WTC11 (cell line): ENCODE measurements around the gene SLIT3. TPM values are rescaled to one million over a fixed set of nuclear protein-coding genes. Genes with fewer than 3 reads are reported as not detected.
A peak's percentile ranks its signal among the peaks of the same experiment; 100 is the strongest.

ENCODE experiments used
- ATAC-seq: fragments of 200-7000 bp; cut with Tn5 transposase; 2 replicates; pipeline ENCODE4 v1.10.0; 2021; ENCODE audit warnings: mild to moderate bottlenecking, moderate library complexity
- CTCF ChIA-PET: fragments of 300-600 bp; sonication (Branson Sonifier 250); formaldehyde crosslinking; loops from one replicate; lab custom pipeline; 2021; ENCODE audit warnings: antibody characterized with exemption; lab: Charles Lee
- POLR2A ChIA-PET: fragments of 350-600 bp; sonication (Branson Sonifier 250); formaldehyde crosslinking; loops from one replicate; lab custom pipeline; 2021; ENCODE audit warnings: antibody characterized with exemption; lab: Charles Lee
- DNase-seq: peaks from one replicate; pipeline ENCODE4 v3.0.0; 2021; ENCODE audit warnings: low spot score
- H3K27ac Mint-ChIP-seq: 2 replicates; pipeline ENCODE4 v1.8.0; 2021; ENCODE audit warnings: mixed read lengths
- H3K27me3 Mint-ChIP-seq: 2 replicates; pipeline ENCODE4 v1.8.0; 2021; ENCODE audit warnings: low read depth, mild to moderate bottlenecking, moderate library complexity, mixed read lengths
- H3K36me3 Mint-ChIP-seq: 2 replicates; pipeline ENCODE4 v1.8.0; 2021; ENCODE audit warnings: mixed read lengths
- H3K4me1 Mint-ChIP-seq: 2 replicates; pipeline ENCODE4 v1.8.0; 2022; ENCODE audit warnings: mixed read lengths
- H3K4me3 Mint-ChIP-seq: 2 replicates; pipeline ENCODE4 v1.8.0; 2021; ENCODE audit warnings: mild to moderate bottlenecking, moderate library complexity, mixed read lengths
- H3K9me3 Mint-ChIP-seq: 2 replicates; pipeline ENCODE4 v1.8.0; 2021; ENCODE audit warnings: mixed read lengths
- JUN ChIP-seq: sonication (generic); formaldehyde crosslinking; IDR thresholded peaks from 2 replicates; pipeline ENCODE4 v1.8.0; 2023; ENCODE audit warnings: mild to moderate bottlenecking, missing genetic modification reagents
- MYBL2 ChIP-seq: sonication (generic); formaldehyde crosslinking; IDR thresholded peaks from 2 replicates; pipeline ENCODE4 v1.8.1; 2023; ENCODE audit warnings: mild to moderate bottlenecking, moderate library complexity, missing genetic modification reagents
- NFATC4 ChIP-seq: fragments of 250-450 bp; sonication (Bioruptor Pico); IDR thresholded peaks from 2 replicates; pipeline ENCODE4 v1.9.0; 2021; ENCODE audit warnings: mild to moderate bottlenecking
- SP1 ChIP-seq: sonication (generic); formaldehyde crosslinking; conservative IDR thresholded peaks from 2 replicates; pipeline ENCODE4 v1.8.1; 2022; ENCODE audit warnings: missing genetic modification reagents
- TEAD1 ChIP-seq: sonication (generic); formaldehyde crosslinking; IDR thresholded peaks from 2 replicates; pipeline ENCODE4 v1.8.0; 2022; ENCODE audit warnings: mild to moderate bottlenecking, missing genetic modification reagents
- USF1 ChIP-seq: sonication (generic); formaldehyde crosslinking; IDR thresholded peaks from 2 replicates; pipeline ENCODE4 v1.8.0; 2022; ENCODE audit warnings: mild to moderate bottlenecking, missing genetic modification reagents
- USF2 ChIP-seq: sonication (generic); formaldehyde crosslinking; IDR thresholded peaks from 2 replicates; pipeline ENCODE4 v1.8.1; 2023; ENCODE audit warnings: mild to moderate bottlenecking, missing genetic modification reagents, moderate library complexity
- ZNF138 ChIP-seq: sonication (generic); formaldehyde crosslinking; conservative IDR thresholded peaks from 2 replicates; pipeline ENCODE4 v1.8.1; 2022; ENCODE audit warnings: mild to moderate bottlenecking, moderate library complexity, missing genetic modification reagents
- ZNF281 ChIP-seq: sonication (generic); formaldehyde crosslinking; IDR thresholded peaks from 2 replicates; pipeline ENCODE4 v1.8.0; 2023; ENCODE audit warnings: mild to moderate bottlenecking, missing genetic modification reagents
- ZNF423 ChIP-seq: fragments of 250-450 bp; sonication (Bioruptor Pico); IDR thresholded peaks from 2 replicates; pipeline ENCODE4 v2.1.2; 2022; ENCODE audit warnings: mild to moderate bottlenecking, moderate library complexity
- total RNA-seq: library from RNA; stranded (reverse); gene quantifications from 3 replicates; pipeline ENCODE4 v1.2.3, GENCODE V29; 2021
- TF ChIP-seq, protein P1 (sequence below): fragments of 200-600 bp; IDR thresholded peaks from 2 replicates; pipeline ENCODE4 v1.8.0; 2022; ENCODE audit warnings: antibody characterized with exemption
- TF ChIP-seq, protein P2 (sequence below): sonication (generic); formaldehyde crosslinking; IDR thresholded peaks from 2 replicates; pipeline ENCODE4 v1.8.1; 2023; ENCODE audit warnings: mild to moderate bottlenecking, moderate library complexity, missing genetic modification reagents
- TF ChIP-seq, protein P3 (sequence below): fragments of 250-450 bp; sonication (Bioruptor Pico); IDR thresholded peaks from 2 replicates; pipeline ENCODE4 v1.9.0; 2021; ENCODE audit warnings: mild to moderate bottlenecking, borderline replicate concordance

Gene SLIT3
- total RNA-seq, 1 experiment from 2014 or later: 1.9 TPM

DNA sequence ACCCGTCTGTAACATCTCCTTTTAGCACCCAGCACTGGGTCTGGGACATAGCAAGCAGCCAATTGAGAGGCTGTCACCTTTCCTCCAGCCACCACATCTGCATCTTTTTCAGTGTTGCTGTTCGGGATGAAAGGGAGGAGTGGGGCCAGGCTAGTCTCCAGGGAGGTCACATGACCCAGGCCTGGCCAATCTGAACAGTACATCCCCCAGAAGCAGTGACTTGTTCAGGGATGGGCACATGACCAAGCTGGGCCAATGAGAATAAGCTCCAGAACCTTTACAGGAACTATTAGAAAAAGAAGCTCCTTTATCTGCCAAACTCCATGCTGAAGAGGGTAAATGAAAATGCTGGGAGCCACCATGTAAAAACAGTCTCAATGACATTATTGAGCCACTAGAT is 359.0 kb downstream of the SLIT3 start:
- H3K4me1 Mint-ChIP-seq: peaks cover 6% of the 10 kb centered on the region
- H3K36me3 Mint-ChIP-seq: no peaks in the 10 kb centered on the region
- H3K27me3 Mint-ChIP-seq: no peaks in the 10 kb centered on the region
- H3K4me3 Mint-ChIP-seq: no peak overlapping the region
- POLR2A ChIA-PET: no interaction called here
- no peaks in the 10 kb centered on the region for H3K9me3 Mint-ChIP-seq
- no peak overlapping the region for H3K27ac Mint-ChIP-seq
- DNase-seq: no peak
- peak; percentile 68 for ATAC-seq
- TF ChIP-seq USF1 (peak; percentile 79), USF2 (peak; percentile 89), TEAD1 (CRISPR knock-in tag) (no peak)
- CTCF ChIA-PET: interaction anchor here (0.7 to 1.5 kb wide), 3 partner anchors 46 to 271 kb away, joined by 3 read pairs; no protein-coding TSS in a partner anchor

DNA sequence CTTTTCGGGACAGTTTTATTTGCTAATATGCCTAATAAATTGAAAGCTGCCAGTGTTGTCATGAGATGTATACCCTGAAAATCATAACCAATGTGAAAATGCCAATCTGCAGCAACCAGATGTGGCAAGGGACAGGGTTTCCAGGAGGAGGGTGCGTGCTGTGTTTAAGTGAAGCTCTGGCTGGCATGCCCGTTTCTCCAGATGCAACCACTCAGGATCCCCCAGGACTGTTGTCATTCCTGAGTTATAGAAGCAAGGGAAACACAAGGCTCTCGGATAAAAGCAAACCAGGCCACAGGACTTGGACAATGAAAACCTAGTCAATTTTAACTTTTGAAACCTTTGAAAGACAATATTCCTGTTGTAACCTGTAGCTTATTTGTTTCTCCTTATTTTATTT is 360.2 kb downstream of the SLIT3 start:
- no peaks in the 10 kb centered on the region for H3K36me3 Mint-ChIP-seq
- no peaks in the 10 kb centered on the region for H3K27me3 Mint-ChIP-seq
- TF ChIP-seq USF1 (no peak), ZNF138 (CRISPR knock-in tag) (no peak), MYBL2 (CRISPR knock-in tag) (no peak), JUN (CRISPR knock-in tag) (no peak), NFATC4 (CRISPR knock-in tag) (no peak), ZNF423 (CRISPR knock-in tag) (no peak), SP1 (no peak), ZNF281 (CRISPR knock-in tag) (no peak)
- TF ChIP-seq, protein P1, sequence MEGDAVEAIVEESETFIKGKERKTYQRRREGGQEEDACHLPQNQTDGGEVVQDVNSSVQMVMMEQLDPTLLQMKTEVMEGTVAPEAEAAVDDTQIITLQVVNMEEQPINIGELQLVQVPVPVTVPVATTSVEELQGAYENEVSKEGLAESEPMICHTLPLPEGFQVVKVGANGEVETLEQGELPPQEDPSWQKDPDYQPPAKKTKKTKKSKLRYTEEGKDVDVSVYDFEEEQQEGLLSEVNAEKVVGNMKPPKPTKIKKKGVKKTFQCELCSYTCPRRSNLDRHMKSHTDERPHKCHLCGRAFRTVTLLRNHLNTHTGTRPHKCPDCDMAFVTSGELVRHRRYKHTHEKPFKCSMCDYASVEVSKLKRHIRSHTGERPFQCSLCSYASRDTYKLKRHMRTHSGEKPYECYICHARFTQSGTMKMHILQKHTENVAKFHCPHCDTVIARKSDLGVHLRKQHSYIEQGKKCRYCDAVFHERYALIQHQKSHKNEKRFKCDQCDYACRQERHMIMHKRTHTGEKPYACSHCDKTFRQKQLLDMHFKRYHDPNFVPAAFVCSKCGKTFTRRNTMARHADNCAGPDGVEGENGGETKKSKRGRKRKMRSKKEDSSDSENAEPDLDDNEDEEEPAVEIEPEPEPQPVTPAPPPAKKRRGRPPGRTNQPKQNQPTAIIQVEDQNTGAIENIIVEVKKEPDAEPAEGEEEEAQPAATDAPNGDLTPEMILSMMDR: no peak
- TF ChIP-seq, protein P2, sequence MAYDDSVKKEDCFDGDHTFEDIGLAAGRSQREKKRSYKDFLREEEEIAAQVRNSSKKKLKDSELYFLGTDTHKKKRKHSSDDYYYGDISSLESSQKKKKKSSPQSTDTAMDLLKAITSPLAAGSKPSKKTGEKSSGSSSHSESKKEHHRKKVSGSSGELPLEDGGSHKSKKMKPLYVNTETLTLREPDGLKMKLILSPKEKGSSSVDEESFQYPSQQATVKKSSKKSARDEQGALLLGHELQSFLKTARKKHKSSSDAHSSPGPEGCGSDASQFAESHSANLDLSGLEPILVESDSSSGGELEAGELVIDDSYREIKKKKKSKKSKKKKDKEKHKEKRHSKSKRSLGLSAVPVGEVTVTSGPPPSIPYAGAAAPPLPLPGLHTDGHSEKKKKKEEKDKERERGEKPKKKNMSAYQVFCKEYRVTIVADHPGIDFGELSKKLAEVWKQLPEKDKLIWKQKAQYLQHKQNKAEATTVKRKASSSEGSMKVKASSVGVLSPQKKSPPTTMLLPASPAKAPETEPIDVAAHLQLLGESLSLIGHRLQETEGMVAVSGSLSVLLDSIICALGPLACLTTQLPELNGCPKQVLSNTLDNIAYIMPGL (CRISPR knock-in tag): no peak
- TF ChIP-seq, protein P3, sequence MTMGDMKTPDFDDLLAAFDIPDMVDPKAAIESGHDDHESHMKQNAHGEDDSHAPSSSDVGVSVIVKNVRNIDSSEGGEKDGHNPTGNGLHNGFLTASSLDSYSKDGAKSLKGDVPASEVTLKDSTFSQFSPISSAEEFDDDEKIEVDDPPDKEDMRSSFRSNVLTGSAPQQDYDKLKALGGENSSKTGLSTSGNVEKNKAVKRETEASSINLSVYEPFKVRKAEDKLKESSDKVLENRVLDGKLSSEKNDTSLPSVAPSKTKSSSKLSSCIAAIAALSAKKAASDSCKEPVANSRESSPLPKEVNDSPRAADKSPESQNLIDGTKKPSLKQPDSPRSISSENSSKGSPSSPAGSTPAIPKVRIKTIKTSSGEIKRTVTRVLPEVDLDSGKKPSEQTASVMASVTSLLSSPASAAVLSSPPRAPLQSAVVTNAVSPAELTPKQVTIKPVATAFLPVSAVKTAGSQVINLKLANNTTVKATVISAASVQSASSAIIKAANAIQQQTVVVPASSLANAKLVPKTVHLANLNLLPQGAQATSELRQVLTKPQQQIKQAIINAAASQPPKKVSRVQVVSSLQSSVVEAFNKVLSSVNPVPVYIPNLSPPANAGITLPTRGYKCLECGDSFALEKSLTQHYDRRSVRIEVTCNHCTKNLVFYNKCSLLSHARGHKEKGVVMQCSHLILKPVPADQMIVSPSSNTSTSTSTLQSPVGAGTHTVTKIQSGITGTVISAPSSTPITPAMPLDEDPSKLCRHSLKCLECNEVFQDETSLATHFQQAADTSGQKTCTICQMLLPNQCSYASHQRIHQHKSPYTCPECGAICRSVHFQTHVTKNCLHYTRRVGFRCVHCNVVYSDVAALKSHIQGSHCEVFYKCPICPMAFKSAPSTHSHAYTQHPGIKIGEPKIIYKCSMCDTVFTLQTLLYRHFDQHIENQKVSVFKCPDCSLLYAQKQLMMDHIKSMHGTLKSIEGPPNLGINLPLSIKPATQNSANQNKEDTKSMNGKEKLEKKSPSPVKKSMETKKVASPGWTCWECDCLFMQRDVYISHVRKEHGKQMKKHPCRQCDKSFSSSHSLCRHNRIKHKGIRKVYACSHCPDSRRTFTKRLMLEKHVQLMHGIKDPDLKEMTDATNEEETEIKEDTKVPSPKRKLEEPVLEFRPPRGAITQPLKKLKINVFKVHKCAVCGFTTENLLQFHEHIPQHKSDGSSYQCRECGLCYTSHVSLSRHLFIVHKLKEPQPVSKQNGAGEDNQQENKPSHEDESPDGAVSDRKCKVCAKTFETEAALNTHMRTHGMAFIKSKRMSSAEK (CRISPR knock-in tag): no peak
- no peak overlapping the region for H3K4me3 Mint-ChIP-seq
- ATAC-seq (no peak), DNase-seq (no peak)
- ChIA-PET POLR2A (no interaction called here), CTCF (interaction anchor here (1.5 kb wide), 1 partner anchor 47 kb away, joined by 3 read pairs; no protein-coding TSS in a partner anchor)
- peaks cover 6% of the 10 kb centered on the region for H3K4me1 Mint-ChIP-seq
- H3K27ac Mint-ChIP-seq: no peak overlapping the region
- no peaks in the 10 kb centered on the region for H3K9me3 Mint-ChIP-seq
